ENCODE results near the gene GDNF. TPM values are rescaled to one million over a fixed set of nuclear protein-coding genes. Genes with fewer than 3 reads are reported as not detected.

GDNF gene
- total RNA-seq, 4 donors from 2014 or later, result not detected

GRCh38 chr5:37847978-37848425, 8.2 kb upstream of the GDNF start:
- TF ChIP-seq POLR2A (IDR thresholded peaks at IDR 0.05) (no peak), EP300 (IDR thresholded peaks at IDR 0.05) (no peak), CTCF (IDR thresholded peaks at IDR 0.05) (no peak)
- H3K27ac ChIP-seq, result no peak overlapping the region
- no peaks in the 10 kb centered on the region for H3K36me3 ChIP-seq
- WGBS, 2 donors, result 58 to 71% methylated on average over 3 of the region's 3 CpGs
- H3K4me3 ChIP-seq, result no peak overlapping the region
- no peaks in the 10 kb centered on the region for H3K9me3 ChIP-seq
- DNase-seq (ENCODE audit: low spot score in 2 of 2), result no peak
- H3K27me3 ChIP-seq, result peaks cover 0 to 20% of the 10 kb centered on the region in 2 donors
- no peaks in the 10 kb centered on the region for H3K4me1 ChIP-seq

- TF ChIP-seq EP300 (IDR thresholded peaks at IDR 0.05) (no peak), CTCF (IDR thresholded peaks at IDR 0.05) (no peak), POLR2A (IDR thresholded peaks at IDR 0.05) (no peak)
- Histone ChIP-seq H3K27ac (no peak overlapping the region), H3K4me1 (no peaks in the 10 kb centered on the region), H3K4me3 (no peak overlapping the region), H3K9me3 (no peaks in the 10 kb centered on the region), H3K36me3 (no peaks in the 10 kb centered on the region), H3K27me3 (peaks cover 0 to 30% of the 10 kb centered on the region in 2 donors)
- WGBS, 2 donors, result 67 to 80% methylated on average over 4 of the region's 4 CpGs
- no peak for DNase-seq (ENCODE audit: low spot score in 2 of 2)
Measured at GRCh38 chr5:37846786-37847310, 7.0 kb upstream of the GDNF start.

GRCh38 chr5:37844009-37844408, 4.2 kb upstream of the GDNF start:
- Histone ChIP-seq H3K4me1 (peaks cover 0 to 20% (median 3%) of the 10 kb centered on the region in 4 donors), H3K36me3 (no peaks in the 10 kb centered on the region), H3K27ac (no peak overlapping the region), H3K9me3 (no peaks in the 10 kb centered on the region), H3K27me3 (peaks cover 0 to 56% of the 10 kb centered on the region in 2 donors), H3K4me3 (no peak overlapping the region)
- DNase-seq (ENCODE audit: low spot score in 2 of 2), result no peak
- no peak for TF ChIP-seq EP300 (IDR thresholded peaks at IDR 0.05)
- TF ChIP-seq POLR2A (IDR thresholded peaks at IDR 0.05), result no peak
- no peak for TF ChIP-seq CTCF (IDR thresholded peaks at IDR 0.05)
- 29 to 37% methylated on average over 6 of the region's 6 CpGs for WGBS, 2 donors

GRCh38 chr5:37842048-37842447, 2.2 kb upstream of the GDNF start:
- Histone ChIP-seq H3K4me3 (no peak overlapping the region), H3K9me3 (peaks cover 0 to 3% (median 0%) of the 10 kb centered on the region in 4 donors), H3K4me1 (peaks cover 0 to 39% (median 4%) of the 10 kb centered on the region in 4 donors), H3K36me3 (no peaks in the 10 kb centered on the region), H3K27ac (no peak overlapping the region), H3K27me3 (peaks cover 4 to 76% of the 10 kb centered on the region in 2 donors)
- no peak for TF ChIP-seq CTCF (IDR thresholded peaks at IDR 0.05)
- TF ChIP-seq POLR2A (IDR thresholded peaks at IDR 0.05), result no peak
- TF ChIP-seq EP300 (IDR thresholded peaks at IDR 0.05), result no peak
- 79 to 83% methylated on average over 10 of the region's 10 CpGs for WGBS, 2 donors
- no peak for DNase-seq (ENCODE audit: low spot score in 2 of 2)

GRCh38 chr5:37841203-37841602, 1.4 kb upstream of the GDNF start:
- WGBS, 2 donors, result 71 to 77% methylated on average over 6 of the region's 6 CpGs
- H3K27me3 ChIP-seq, result peaks cover 4 to 84% of the 10 kb centered on the region in 2 donors
- no peak overlapping the region for H3K4me3 ChIP-seq
- no peak overlapping the region for H3K27ac ChIP-seq
- no peaks in the 10 kb centered on the region for H3K36me3 ChIP-seq
- TF ChIP-seq EP300 (IDR thresholded peaks at IDR 0.05) (no peak), POLR2A (IDR thresholded peaks at IDR 0.05) (no peak), CTCF (IDR thresholded peaks at IDR 0.05) (no peak)
- peaks cover 0 to 48% (median 8%) of the 10 kb centered on the region in 4 donors for H3K4me1 ChIP-seq
- DNase-seq (ENCODE audit: low spot score in 2 of 2), result no peak
- H3K9me3 ChIP-seq, result peaks cover 0 to 3% (median 0%) of the 10 kb centered on the region in 4 donors

Measured in tibial nerve (tissue), 4 donors.